ENCODE results near the gene AP5S1. TPM values are rescaled to one million over a fixed set of nuclear protein-coding genes. Genes with fewer than 3 reads are reported as not detected.

AP5S1 gene
- total RNA-seq, 1 experiment from 2014 or later: 2.8 TPM

GRCh38 chr20:3821996-3822395, 1.6 kb downstream of the AP5S1 start:
- no peaks in the 10 kb centered on the region for H3K9me3 Mint-ChIP-seq
- POLR2A ChIA-PET: interaction anchor here (0.6 kb wide), 1 partner anchor 22 kb away, joined by 3 read pairs; no protein-coding TSS in a partner anchor
- peak overlapping the region; percentile 71; the same call in 1 of the 2 replicates for H3K27ac Mint-ChIP-seq
- TF ChIP-seq USF1 (CRISPR knock-in tag; IDR thresholded peaks at IDR 0.05) (no peak), ZNF396 (CRISPR knock-in tag; IDR thresholded peaks at IDR 0.05; ENCODE audit: borderline replicate concordance) (no peak), PRDM15 (CRISPR knock-in tag; IDR thresholded peaks at IDR 0.05) (no peak)
- TF ChIP-seq, protein P1, sequence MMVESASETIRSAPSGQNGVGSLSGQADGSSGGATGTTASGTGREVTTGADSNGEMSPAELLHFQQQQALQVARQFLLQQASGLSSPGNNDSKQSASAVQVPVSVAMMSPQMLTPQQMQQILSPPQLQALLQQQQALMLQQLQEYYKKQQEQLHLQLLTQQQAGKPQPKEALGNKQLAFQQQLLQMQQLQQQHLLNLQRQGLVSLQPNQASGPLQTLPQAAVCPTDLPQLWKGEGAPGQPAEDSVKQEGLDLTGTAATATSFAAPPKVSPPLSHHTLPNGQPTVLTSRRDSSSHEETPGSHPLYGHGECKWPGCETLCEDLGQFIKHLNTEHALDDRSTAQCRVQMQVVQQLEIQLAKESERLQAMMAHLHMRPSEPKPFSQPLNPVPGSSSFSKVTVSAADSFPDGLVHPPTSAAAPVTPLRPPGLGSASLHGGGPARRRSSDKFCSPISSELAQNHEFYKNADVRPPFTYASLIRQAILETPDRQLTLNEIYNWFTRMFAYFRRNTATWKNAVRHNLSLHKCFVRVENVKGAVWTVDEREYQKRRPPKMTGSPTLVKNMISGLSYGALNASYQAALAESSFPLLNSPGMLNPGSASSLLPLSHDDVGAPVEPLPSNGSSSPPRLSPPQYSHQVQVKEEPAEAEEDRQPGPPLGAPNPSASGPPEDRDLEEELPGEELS (CRISPR knock-in tag; IDR thresholded peaks at IDR 0.05): no peak
- DNase-seq (ENCODE audit: low spot score) (no peak), ATAC-seq (no peak)
- CTCF ChIA-PET: interaction anchor here (1.6 to 4.0 kb wide), 2 partner anchors 44 to 53 kb away, joined by 4 to 35 read pairs; partner anchors contain the start of gene ADISSP
- H3K4me1 Mint-ChIP-seq: peaks cover 15% of the 10 kb centered on the region
- no peaks in the 10 kb centered on the region for H3K36me3 Mint-ChIP-seq
- H3K4me3 Mint-ChIP-seq: peak overlapping the region; percentile 78
- H3K27me3 Mint-ChIP-seq (ENCODE audit: low read depth): no peaks in the 10 kb centered on the region

DNA sequence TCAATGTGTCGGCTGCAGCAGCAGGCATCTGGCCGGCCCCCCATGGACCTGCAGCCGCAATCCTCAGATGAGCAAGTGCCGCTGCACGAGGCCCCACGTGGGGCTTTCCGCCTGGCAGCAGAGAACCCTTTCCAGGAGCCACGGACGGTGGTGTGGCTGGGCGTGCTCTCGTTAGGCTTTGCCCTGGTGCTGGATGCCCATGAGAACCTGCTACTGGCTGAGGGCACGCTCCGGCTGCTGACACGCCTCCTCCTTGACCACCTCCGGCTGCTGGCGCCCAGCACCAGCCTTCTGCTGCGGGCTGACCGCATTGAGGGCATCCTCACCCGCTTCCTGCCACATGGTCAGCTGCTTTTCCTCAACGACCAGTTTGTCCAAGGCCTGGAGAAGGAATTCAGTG, 3.5 kb downstream of the AP5S1 start:
- POLR2A ChIA-PET: interaction anchor here (0.7 kb wide), 1 partner anchor 24 kb away, joined by 4 read pairs; no protein-coding TSS in a partner anchor
- Mint-ChIP-seq H3K27me3 (ENCODE audit: low read depth) (no peaks in the 10 kb centered on the region), H3K9me3 (no peaks in the 10 kb centered on the region), H3K27ac (no peak overlapping the region), H3K4me1 (peaks cover 14% of the 10 kb centered on the region), H3K4me3 (no peak overlapping the region), H3K36me3 (no peaks in the 10 kb centered on the region)
- CTCF ChIA-PET: no interaction called here
- DNase-seq (ENCODE audit: low spot score) (no peak), ATAC-seq (no peak)
- TF ChIP-seq SMAD3 (CRISPR knock-in tag; IDR thresholded peaks at IDR 0.05; ENCODE audit: borderline replicate concordance) (no peak), ZMAT4 (CRISPR knock-in tag; IDR thresholded peaks at IDR 0.05) (no peak), ESRRA (CRISPR knock-in tag; IDR thresholded peaks at IDR 0.05; ENCODE audit: borderline replicate concordance) (no peak), ETV6 (CRISPR knock-in tag; IDR thresholded peaks at IDR 0.05) (no peak), E2F1 (CRISPR knock-in tag; IDR thresholded peaks at IDR 0.05) (no peak), ARID4B (CRISPR knock-in tag; IDR thresholded peaks at IDR 0.05; ENCODE audit: borderline replicate concordance) (no peak), ZNF512 (CRISPR knock-in tag; IDR thresholded peaks at IDR 0.05; ENCODE audit: borderline replicate concordance) (no peak), CREB1 (CRISPR knock-in tag; IDR thresholded peaks at IDR 0.05) (no peak), IRF1 (CRISPR knock-in tag; IDR thresholded peaks at IDR 0.05) (no peak), SMAD4 (CRISPR knock-in tag; IDR thresholded peaks at IDR 0.05) (no peak), PRRX2 (CRISPR knock-in tag; IDR thresholded peaks at IDR 0.05) (no peak)

Measured in WTC11 (cell line).